ENCODE data around the gene GAP43. TPM values are rescaled to one million over a fixed set of nuclear protein-coding genes. Genes with fewer than 3 reads are reported as not detected.

Gene GAP43
- total RNA-seq, 2 experiments from 2014 or later = not detected

- Mint-ChIP-seq H3K27me3 (peaks cover 14% of the 10 kb centered on the region), H3K9me3 (no peaks in the 10 kb centered on the region), H3K27ac (no peak overlapping the region), H3K36me3 (no peaks in the 10 kb centered on the region), H3K4me1 (no peaks in the 10 kb centered on the region), H3K4me3 (no peak overlapping the region)
- ATAC-seq (ENCODE audit: low read depth) (no peak), DNase-seq (no peak)
- POLR2A ChIA-PET = no interaction called here
These were observed 79.3 kb downstream of the GAP43 start for GRCh38 chr3:115702598-115702997.

- POLR2A ChIA-PET = no interaction called here
- no peak overlapping the region for H3K27ac Mint-ChIP-seq
- H3K4me1 Mint-ChIP-seq = no peaks in the 10 kb centered on the region
- ATAC-seq (ENCODE audit: low read depth) (no peak), DNase-seq (no peak)
- H3K27me3 Mint-ChIP-seq = peaks cover 21% of the 10 kb centered on the region
- no peaks in the 10 kb centered on the region for H3K36me3 Mint-ChIP-seq
- H3K4me3 Mint-ChIP-seq = no peak overlapping the region
- no peaks in the 10 kb centered on the region for H3K9me3 Mint-ChIP-seq
These were observed 81.5 kb downstream of the GAP43 start for GRCh38 chr3:115704661-115705338.

- no peak for ATAC-seq (ENCODE audit: low read depth)
These were observed 83.1 kb downstream of the GAP43 start for GRCh38 chr3:115706311-115706829.

GRCh38 chr3:115708540-115708939 is 85.2 kb downstream of the GAP43 start:
- no peak for DNase-seq
- Mint-ChIP-seq H3K36me3 (no peaks in the 10 kb centered on the region), H3K4me3 (no peak overlapping the region), H3K27ac (no peak overlapping the region), H3K4me1 (no peaks in the 10 kb centered on the region), H3K9me3 (no peaks in the 10 kb centered on the region), H3K27me3 (peaks cover 37% of the 10 kb centered on the region)
- POLR2A ChIA-PET = no interaction called here
- ATAC-seq (ENCODE audit: low read depth) = no peak

More at GRCh38 chr3:115706311-115706829, 83.1 kb downstream of the GAP43 start:
- Mint-ChIP-seq H3K4me1 (no peaks in the 10 kb centered on the region), H3K27ac (no peak overlapping the region), H3K9me3 (no peaks in the 10 kb centered on the region), H3K27me3 (peaks cover 29% of the 10 kb centered on the region), H3K4me3 (no peak overlapping the region), H3K36me3 (no peaks in the 10 kb centered on the region)
- POLR2A ChIA-PET = no interaction called here
- DNase-seq = no peak

GRCh38 chr3:115709093-115709492 is 85.8 kb downstream of the GAP43 start:
- Mint-ChIP-seq H3K27me3 (peaks cover 36% of the 10 kb centered on the region), H3K4me1 (no peaks in the 10 kb centered on the region), H3K4me3 (no peak overlapping the region), H3K27ac (no peak overlapping the region), H3K9me3 (no peaks in the 10 kb centered on the region), H3K36me3 (no peaks in the 10 kb centered on the region)
- no peak for ATAC-seq (ENCODE audit: low read depth)
- POLR2A ChIA-PET = no interaction called here
- DNase-seq = no peak

GRCh38 chr3:115709931-115710330 is 86.6 kb downstream of the GAP43 start:
- H3K36me3 Mint-ChIP-seq = no peaks in the 10 kb centered on the region
- DNase-seq (no peak), ATAC-seq (ENCODE audit: low read depth) (no peak)
- no peak overlapping the region for H3K27ac Mint-ChIP-seq
- POLR2A ChIA-PET = no interaction called here
- peaks cover 34% of the 10 kb centered on the region for H3K27me3 Mint-ChIP-seq
- H3K9me3 Mint-ChIP-seq = no peaks in the 10 kb centered on the region
- H3K4me1 Mint-ChIP-seq = no peaks in the 10 kb centered on the region
- H3K4me3 Mint-ChIP-seq = no peak overlapping the region

- Mint-ChIP-seq H3K36me3 (no peaks in the 10 kb centered on the region), H3K27ac (no peak overlapping the region), H3K4me1 (no peaks in the 10 kb centered on the region), H3K4me3 (no peak overlapping the region), H3K27me3 (peaks cover 36% of the 10 kb centered on the region), H3K9me3 (no peaks in the 10 kb centered on the region)
- ATAC-seq (ENCODE audit: low read depth) (no peak), DNase-seq (no peak)
- POLR2A ChIA-PET = no interaction called here
These were observed 87.5 kb downstream of the GAP43 start for GRCh38 chr3:115710799-115711198.

- H3K4me3 Mint-ChIP-seq = no peak overlapping the region
- no peak overlapping the region for H3K27ac Mint-ChIP-seq
- POLR2A ChIA-PET = no interaction called here
- ATAC-seq (ENCODE audit: low read depth) (no peak), DNase-seq (no peak)
- no peaks in the 10 kb centered on the region for H3K36me3 Mint-ChIP-seq
- no peaks in the 10 kb centered on the region for H3K4me1 Mint-ChIP-seq
- H3K9me3 Mint-ChIP-seq = no peaks in the 10 kb centered on the region
- H3K27me3 Mint-ChIP-seq = peaks cover 34% of the 10 kb centered on the region
These were observed 89.6 kb downstream of the GAP43 start for GRCh38 chr3:115712871-115713270.

GRCh38 chr3:115713284-115713683 is 90.0 kb downstream of the GAP43 start:
- Mint-ChIP-seq H3K27ac (no peak overlapping the region), H3K36me3 (no peaks in the 10 kb centered on the region), H3K4me1 (no peaks in the 10 kb centered on the region), H3K4me3 (no peak overlapping the region), H3K9me3 (no peaks in the 10 kb centered on the region), H3K27me3 (peaks cover 33% of the 10 kb centered on the region)
- no peak for DNase-seq
- POLR2A ChIA-PET = no interaction called here
- no peak for ATAC-seq (ENCODE audit: low read depth)

GRCh38 chr3:115715241-115715745 is 92.0 kb downstream of the GAP43 start:
- no peaks in the 10 kb centered on the region for H3K36me3 Mint-ChIP-seq
- no peaks in the 10 kb centered on the region for H3K9me3 Mint-ChIP-seq
- peaks cover 29% of the 10 kb centered on the region for H3K27me3 Mint-ChIP-seq
- H3K4me3 Mint-ChIP-seq = no peak overlapping the region
- no peak for ATAC-seq (ENCODE audit: low read depth)
- DNase-seq = no peak
- no peak overlapping the region for H3K27ac Mint-ChIP-seq
- H3K4me1 Mint-ChIP-seq = no peaks in the 10 kb centered on the region
- POLR2A ChIA-PET = no interaction called here

- no peak for DNase-seq
- Mint-ChIP-seq H3K36me3 (no peaks in the 10 kb centered on the region), H3K4me3 (no peak overlapping the region), H3K4me1 (no peaks in the 10 kb centered on the region), H3K27ac (no peak overlapping the region), H3K27me3 (peaks cover 10% of the 10 kb centered on the region), H3K9me3 (no peaks in the 10 kb centered on the region)
- no peak for ATAC-seq (ENCODE audit: low read depth)
- POLR2A ChIA-PET = no interaction called here
These were observed 97.7 kb downstream of the GAP43 start for GRCh38 chr3:115720983-115721382.

- no peaks in the 10 kb centered on the region for H3K4me1 Mint-ChIP-seq
- no peak for ATAC-seq (ENCODE audit: low read depth)
- no peak overlapping the region for H3K4me3 Mint-ChIP-seq
- H3K9me3 Mint-ChIP-seq = no peaks in the 10 kb centered on the region
- DNase-seq = no peak
- H3K27me3 Mint-ChIP-seq = peaks cover 7% of the 10 kb centered on the region
- H3K27ac Mint-ChIP-seq = no peak overlapping the region
- POLR2A ChIA-PET = no interaction called here
- H3K36me3 Mint-ChIP-seq = no peaks in the 10 kb centered on the region
These were observed 102.5 kb downstream of the GAP43 start for GRCh38 chr3:115725800-115726199.

GRCh38 chr3:115727135-115727534 is 103.8 kb downstream of the GAP43 start:
- Mint-ChIP-seq H3K4me3 (no peak overlapping the region), H3K27me3 (peaks cover 3% of the 10 kb centered on the region)

GRCh38 chr3:115728013-115728412 is 104.7 kb downstream of the GAP43 start:
- no peak for ATAC-seq (ENCODE audit: low read depth)
- H3K4me1 Mint-ChIP-seq = no peaks in the 10 kb centered on the region
- H3K27me3 Mint-ChIP-seq = no peaks in the 10 kb centered on the region
- DNase-seq = no peak
- no peak overlapping the region for H3K4me3 Mint-ChIP-seq
- no peaks in the 10 kb centered on the region for H3K9me3 Mint-ChIP-seq
- POLR2A ChIA-PET = no interaction called here
- H3K36me3 Mint-ChIP-seq = no peaks in the 10 kb centered on the region
- no peak overlapping the region for H3K27ac Mint-ChIP-seq

More at GRCh38 chr3:115727135-115727534, 103.8 kb downstream of the GAP43 start:
- POLR2A ChIA-PET = no interaction called here
- ATAC-seq (ENCODE audit: low read depth) = no peak
- DNase-seq = no peak
- Mint-ChIP-seq H3K4me1 (no peaks in the 10 kb centered on the region), H3K36me3 (no peaks in the 10 kb centered on the region), H3K27ac (no peak overlapping the region), H3K9me3 (no peaks in the 10 kb centered on the region)

Data from activated naive CD8-positive, alpha-beta T cell treated with anti-CD3 and anti-CD28 coated beads, Interleukin-2, amount 10 ng/mL, durations not matched to agents 7 days and 5 days (primary cell).